OCI-LY3 (cell line): ENCODE measurements around the gene NDUFV3.

ENCODE experiments used
- H2AFZ ChIP-seq: fragments of 200-600, 300-600 bp; shearing (Covaris generic); 2 replicates; pipeline ENCODE4 v1.6.0; 2014; ENCODE audit warnings: antibody characterized with exemption, low read depth, low read length
- H3K27ac ChIP-seq: fragments of 200-600, 300-600 bp; sonication (generic); 2 replicates; pipeline ENCODE4 v1.5.1; 2014; ENCODE audit warnings: mild to moderate bottlenecking, low read length, moderate library complexity, mixed read lengths
- H3K27me3 ChIP-seq: fragments of 200-600, 300-600 bp; sonication (generic); 2 replicates; pipeline ENCODE4 v1.6.1; 2014; ENCODE audit warnings: low read depth, low read length, mixed read lengths
- H3K36me3 ChIP-seq: fragments of 200-600, 300-600 bp; sonication (generic); replicated peaks from 2 replicates; pipeline ENCODE3; 2014; ENCODE audit warnings: low read depth, low read length, mixed read lengths
- H3K4me1 ChIP-seq: fragments of 300-600, 200-600 bp; sonication (generic); 2 replicates; pipeline ENCODE4 v1.6.1; 2014; ENCODE audit warnings: low read length, mixed read lengths
- H3K4me2 ChIP-seq: fragments of 200-600, 300-600 bp; sonication (generic); 2 replicates; pipeline ENCODE4 v1.6.1; 2014; ENCODE audit warnings: low read length, mixed read lengths
- H3K4me3 ChIP-seq: fragments of 300-600, 200-600 bp; sonication (generic); 2 replicates; pipeline ENCODE4 v1.5.1; 2014; ENCODE audit warnings: antibody characterized with exemption, mild to moderate bottlenecking, low read length, moderate library complexity
- H3K79me2 ChIP-seq: fragments of 300-600, 200-600 bp; shearing (Covaris generic); 2 replicates; pipeline ENCODE4 v1.6.1; 2014; ENCODE audit warnings: mild to moderate bottlenecking, low read length, mixed read lengths
- H3K9ac ChIP-seq: fragments of 300-600, 200-600 bp; shearing (Covaris generic); 2 replicates; pipeline ENCODE4 v1.6.0; 2014; ENCODE audit warnings: mild to moderate bottlenecking, low read length, moderate library complexity
- H3K9me3 ChIP-seq: fragments of 200-600, 300-600 bp; shearing (Covaris generic); 2 replicates; pipeline ENCODE4 v1.6.1; 2014; ENCODE audit warnings: low read length, mixed read lengths; ENCODE audit not compliant: insufficient read depth
- H4K20me1 ChIP-seq: fragments of 200-600, 300-600 bp; sonication (generic); 2 replicates; pipeline ENCODE4 v1.6.1; 2016; ENCODE audit warnings: low read length, mixed read lengths; ENCODE audit not compliant: insufficient read depth
- CTCF ChIP-seq: fragments of 200-600, 300-600 bp; sonication (generic); IDR thresholded peaks from 2 replicates; pipeline ENCODE4 v1.5.1; 2014; ENCODE audit warnings: antibody characterized with exemption, low read length, low read depth
- EZH2phosphoT487 ChIP-seq: fragments of 200-600 bp; shearing (Covaris generic); IDR thresholded peaks from 2 replicates; pipeline ENCODE4 v1.6.1; 2018; ENCODE audit warnings: antibody characterized with exemption, mixed run types, low read depth

Gene NDUFV3

GRCh38 chr21:42878678-42878992 is 14.5 kb upstream of the NDUFV3 start:
- Histone ChIP-seq H3K27ac (peak overlapping the region; percentile 63), H3K9ac (peak overlapping the region; percentile 85), H3K4me2 (peak overlapping the region; percentile 96), H4K20me1 (no peaks in the 10 kb centered on the region), H2AFZ (0 out of 2 replicates have a peak overlapping the region, but pooled peaks have one; percentile 7), H3K4me3 (peak overlapping the region; percentile 93), H3K27me3 (no peaks in the 10 kb centered on the region), H3K4me1 (peaks cover 12% of the 10 kb centered on the region; the same call in 1 of the 2 replicates), H3K36me3 (peaks cover 2% of the 10 kb centered on the region), H3K79me2 (peaks cover 55% of the 10 kb centered on the region), H3K9me3 (no peaks in the 10 kb centered on the region)
- TF ChIP-seq CTCF: no peak
- TF ChIP-seq EZH2phosphoT487: no peak

DNA sequence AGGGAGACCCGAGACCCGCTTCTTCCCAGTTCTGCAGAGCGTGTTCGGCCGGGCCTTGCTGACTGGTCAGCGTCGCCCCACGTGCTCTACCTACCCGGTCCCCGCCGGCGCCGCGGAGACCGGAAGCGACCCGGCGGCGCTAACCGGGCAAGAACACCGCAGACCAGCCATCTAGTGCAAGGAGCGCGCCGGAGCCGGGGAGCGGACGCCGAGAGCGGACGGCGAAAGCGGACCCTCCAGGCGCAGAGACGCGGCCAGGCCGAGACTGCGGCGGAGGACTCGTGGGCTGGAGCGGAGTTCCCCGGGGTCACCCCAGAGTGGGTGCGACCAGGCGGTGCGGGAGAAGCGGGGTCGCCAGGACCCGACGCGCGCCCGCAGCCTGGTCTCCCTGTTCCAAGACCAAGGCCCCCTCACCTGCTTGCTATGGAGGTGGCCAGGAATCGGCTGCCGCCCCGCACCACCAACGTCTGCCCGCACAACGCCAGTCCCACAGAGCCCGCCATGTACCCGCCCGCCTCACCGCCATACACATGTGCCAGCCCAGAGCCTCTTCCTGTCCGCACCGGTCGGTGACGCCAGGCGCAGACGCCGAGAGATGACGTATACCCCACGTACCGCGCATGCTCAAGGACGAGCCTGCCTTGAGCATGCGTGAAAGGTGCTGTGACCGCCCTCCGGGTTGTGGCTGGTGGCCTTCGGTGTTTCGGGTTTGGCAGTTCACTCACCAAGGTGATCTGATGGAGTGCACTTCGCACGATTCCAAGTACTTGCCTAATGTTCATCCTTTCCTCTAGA is 13.9 kb upstream of the NDUFV3 start, which contains the start of gene WDR4:
Gene WDR4 (minus strand): TSS at position 547 of the 795 bp plus-strand sequence. CDS start 44 bp downstream, at position 503.
- H3K9me3 ChIP-seq: no peaks in the 10 kb centered on the region
- H3K4me1 ChIP-seq: peaks cover 12% of the 10 kb centered on the region; the same call in 1 of the 2 replicates
- peaks cover 52% of the 10 kb centered on the region for H3K79me2 ChIP-seq

DNA sequence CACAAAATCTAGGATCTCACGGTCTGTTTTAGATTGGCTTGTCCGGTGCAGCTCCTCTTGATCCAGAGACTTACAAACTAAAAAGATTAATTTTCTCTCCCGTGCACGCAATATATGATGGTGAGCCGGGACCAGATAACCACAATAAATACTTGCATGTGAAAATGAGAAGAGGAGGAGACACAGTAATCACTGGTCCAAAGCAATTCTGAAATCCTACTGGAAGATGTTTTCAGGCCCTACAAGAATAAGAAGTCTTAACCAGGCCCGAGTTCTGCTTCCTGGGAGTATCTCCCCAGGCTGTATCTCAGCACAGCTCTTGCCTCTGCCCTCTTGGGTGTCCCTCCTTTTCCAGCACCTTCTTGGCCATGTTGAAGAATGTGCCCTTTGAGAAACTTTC is 12.8 kb upstream of the NDUFV3 start:
- Histone ChIP-seq H4K20me1 (no peaks in the 10 kb centered on the region), H3K9ac (peak overlapping the region; percentile 85), H3K79me2 (peaks cover 51% of the 10 kb centered on the region), H2AFZ (no peak overlapping the region), H3K36me3 (peaks cover 3% of the 10 kb centered on the region), H3K4me2 (peak overlapping the region; percentile 89), H3K9me3 (no peaks in the 10 kb centered on the region), H3K4me3 (peak overlapping the region; percentile 93), H3K27ac (no peak overlapping the region), H3K4me1 (peaks cover 12% of the 10 kb centered on the region; the same call in 1 of the 2 replicates), H3K27me3 (no peaks in the 10 kb centered on the region)
- no peak for TF ChIP-seq EZH2phosphoT487
- no peak for TF ChIP-seq CTCF

More for the DNA sequence above, 13.9 kb upstream of the NDUFV3 start, which contains the start of gene WDR4:
- peaks cover 3% of the 10 kb centered on the region for H3K36me3 ChIP-seq
- no peaks in the 10 kb centered on the region for H3K27me3 ChIP-seq
- peak within 1 kb of the TSS; percentile 96 for H3K4me2 ChIP-seq
- H4K20me1 ChIP-seq: no peaks in the 10 kb centered on the region
- peak within 1 kb of the TSS; percentile 93 for H3K4me3 ChIP-seq
- peak within 1 kb of the TSS; percentile 85 for H3K9ac ChIP-seq
- peak within 1 kb of the TSS; percentile 63 for H3K27ac ChIP-seq
- no peak for TF ChIP-seq CTCF
- no peak for TF ChIP-seq EZH2phosphoT487
- peak within 1 kb of the TSS; percentile 90 for H2AFZ ChIP-seq

DNA sequence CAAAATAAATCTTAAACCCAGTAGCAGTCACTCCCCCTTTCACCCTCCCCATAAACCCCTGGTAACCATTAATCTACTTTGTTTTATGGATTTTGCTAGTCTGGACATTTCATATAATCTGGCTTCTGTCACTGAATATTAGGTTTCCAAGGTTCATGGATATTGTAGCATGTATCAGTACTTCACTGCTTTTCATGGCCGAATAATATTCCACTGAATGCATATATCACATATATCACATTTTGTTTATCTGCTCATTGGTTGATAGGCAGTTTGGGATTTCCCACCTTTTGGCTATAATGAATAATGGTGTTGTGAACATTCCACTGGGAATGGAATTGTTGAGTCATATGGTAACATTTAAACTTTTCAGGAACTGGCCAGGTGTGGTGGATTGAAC is 9.2 kb upstream of the NDUFV3 start:
- Histone ChIP-seq H3K36me3 (peaks cover 3% of the 10 kb centered on the region), H3K79me2 (peaks cover 16% of the 10 kb centered on the region), H3K4me3 (no peak overlapping the region), H3K27ac (no peak overlapping the region), H3K9ac (no peak overlapping the region), H3K4me1 (peaks cover 6% of the 10 kb centered on the region; the same call in 1 of the 2 replicates), H4K20me1 (no peaks in the 10 kb centered on the region), H3K9me3 (no peaks in the 10 kb centered on the region), H3K4me2 (no peak overlapping the region), H3K27me3 (no peaks in the 10 kb centered on the region), H2AFZ (no peak overlapping the region)
- no peak for TF ChIP-seq EZH2phosphoT487
- no peak for TF ChIP-seq CTCF
